SH-SY5Y (cell line): Measurements from ENCODE around the gene INTS11.

Experiments used
- GATA2 ChIP-seq: IDR thresholded peaks from 2 replicates; pipeline ENCODE4 v1.6.1; 2011; ENCODE audit warnings: mild to moderate bottlenecking, low read depth, low read length
- GATA3 ChIP-seq: IDR thresholded peaks from 2 replicates; pipeline ENCODE4 v1.6.1; 2011; ENCODE audit warnings: low read depth, mild to moderate bottlenecking, low read length, moderate library complexity

The INTS11 gene

GRCh38 chr1:1280782-1281481 lies 43.5 kb downstream of the INTS11 start:
- no peak for TF ChIP-seq GATA2
- no peak for TF ChIP-seq GATA3

DNA sequence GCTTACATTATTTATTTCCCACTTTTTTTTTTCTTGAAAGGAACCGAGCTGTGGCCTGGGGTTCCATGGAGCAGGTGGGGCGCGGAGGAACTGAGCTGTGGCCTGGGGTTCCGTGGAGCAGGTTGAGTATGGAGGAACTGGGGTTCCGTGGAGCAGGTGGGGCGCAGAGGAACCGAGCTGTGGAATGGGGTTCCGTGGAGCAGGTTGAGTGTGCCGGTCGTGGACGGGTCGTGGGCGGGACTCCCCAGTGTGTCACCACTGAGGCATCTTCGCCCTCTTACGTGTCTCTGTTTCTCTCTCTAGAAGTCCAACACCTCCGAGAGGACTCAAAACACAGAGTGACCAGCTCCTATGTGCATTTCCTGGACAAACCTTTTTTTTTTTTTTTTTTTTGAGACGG lies 45.4 kb downstream of the INTS11 start:
- TF ChIP-seq GATA2, result no peak
- no peak for TF ChIP-seq GATA3

- TF ChIP-seq GATA2 (no peak), GATA3 (no peak)
Observed at GRCh38 chr1:1278620-1279019, 45.8 kb downstream of the INTS11 start.

DNA sequence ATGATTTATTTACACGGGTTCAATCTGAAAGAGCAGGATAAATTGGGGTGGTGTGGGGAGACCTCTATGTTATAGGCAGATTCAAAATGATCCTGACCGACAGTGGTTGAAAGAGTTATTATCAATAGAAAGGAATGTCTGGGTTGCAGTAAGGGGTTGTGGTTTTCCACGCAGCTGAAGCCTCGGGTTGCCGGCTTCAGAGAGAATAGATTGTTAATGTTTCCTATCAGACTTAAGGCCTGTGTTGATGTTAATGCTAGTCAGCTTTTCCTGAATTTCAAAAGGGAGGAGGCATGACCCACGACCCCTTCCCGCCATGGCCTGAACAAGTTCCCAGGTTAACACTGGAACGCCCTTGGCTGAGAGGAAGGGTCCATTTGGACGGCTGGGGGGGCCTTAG lies 48.6 kb downstream of the INTS11 start:
- TF ChIP-seq GATA3 (no peak), GATA2 (no peak)

DNA sequence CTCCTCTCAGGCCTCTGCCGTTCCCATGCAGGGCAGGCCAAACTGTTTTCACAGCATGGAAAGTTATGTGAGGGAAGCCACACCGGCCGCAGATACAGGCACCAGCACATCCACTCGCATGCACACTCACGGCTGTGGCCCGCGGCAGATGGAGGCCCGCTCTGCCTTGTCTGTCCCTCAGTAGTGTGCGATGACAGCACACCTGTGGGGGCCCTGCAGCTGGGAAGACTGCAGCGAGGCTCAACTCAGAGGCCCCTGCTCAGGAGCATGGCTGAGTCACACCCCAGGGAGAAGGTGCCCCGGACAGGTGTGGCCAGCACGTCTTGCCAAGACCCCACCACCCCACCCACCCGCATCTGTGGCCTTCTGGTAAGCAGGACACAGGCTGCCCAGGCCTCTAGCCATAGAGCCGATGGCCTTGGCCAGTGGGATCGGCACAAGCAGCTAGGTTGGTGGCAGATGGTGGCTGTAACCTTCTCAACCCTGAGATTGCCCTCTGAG lies 49.5 kb downstream of the INTS11 start:
- no peak for TF ChIP-seq GATA3
- no peak for TF ChIP-seq GATA2

GRCh38 chr1:1274299-1274930 lies 50.0 kb downstream of the INTS11 start:
- TF ChIP-seq GATA2, result no peak
- no peak for TF ChIP-seq GATA3

- TF ChIP-seq GATA2 (no peak), GATA3 (no peak)
Observed at GRCh38 chr1:1273512-1274298, 50.8 kb downstream of the INTS11 start, which contains the start of gene UBE2J2. UBE2J2 (minus strand) TSS chr1:1273854; CDS start chr1:1267992, 5,862 bp downstream.

- TF ChIP-seq GATA3 (no peak), GATA2 (no peak)
Observed at GRCh38 chr1:1273209-1273511, 51.3 kb downstream of the INTS11 start.

DNA sequence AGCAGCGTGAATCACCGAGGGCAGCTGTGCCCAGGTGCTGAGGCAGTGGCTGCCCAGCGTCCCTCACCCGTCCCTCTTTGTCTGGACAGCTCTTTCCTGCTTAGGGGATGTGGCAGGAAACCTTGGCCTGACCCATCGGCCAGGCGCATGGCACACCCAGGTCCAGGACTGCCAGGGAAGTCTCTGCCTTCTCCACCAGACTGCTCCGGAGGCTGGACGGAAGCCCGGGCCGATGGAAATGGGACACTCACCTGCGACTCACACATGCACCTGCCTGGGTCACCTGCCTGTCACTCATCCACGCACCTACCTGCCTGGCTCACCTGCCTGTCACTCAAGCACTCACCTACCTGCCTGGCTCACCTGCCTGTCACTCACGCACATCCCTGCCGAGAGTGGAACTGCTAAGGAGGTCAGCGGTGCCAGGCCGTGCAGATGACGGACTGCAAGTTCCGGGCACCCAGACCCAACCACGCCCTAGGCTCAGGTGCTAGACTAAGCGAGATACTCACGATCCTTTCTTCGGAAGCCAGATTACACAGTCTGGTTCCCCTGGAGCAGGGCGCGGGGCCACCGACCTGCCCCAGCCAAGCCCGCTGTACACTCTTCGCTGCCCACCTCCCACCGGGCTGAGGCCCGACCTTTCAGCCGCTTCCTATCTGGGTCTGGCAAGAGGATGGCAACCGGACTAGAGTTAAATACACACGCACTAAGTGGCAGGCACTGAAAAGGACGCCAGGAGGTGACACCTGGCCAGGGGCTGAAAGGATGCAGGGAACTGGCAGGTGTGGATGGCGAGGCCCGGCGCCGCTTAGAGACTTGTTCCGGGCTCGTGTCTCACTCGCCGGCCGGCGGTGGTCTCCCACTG lies 51.9 kb downstream of the INTS11 start:
- TF ChIP-seq GATA3 (no peak), GATA2 (no peak)

DNA sequence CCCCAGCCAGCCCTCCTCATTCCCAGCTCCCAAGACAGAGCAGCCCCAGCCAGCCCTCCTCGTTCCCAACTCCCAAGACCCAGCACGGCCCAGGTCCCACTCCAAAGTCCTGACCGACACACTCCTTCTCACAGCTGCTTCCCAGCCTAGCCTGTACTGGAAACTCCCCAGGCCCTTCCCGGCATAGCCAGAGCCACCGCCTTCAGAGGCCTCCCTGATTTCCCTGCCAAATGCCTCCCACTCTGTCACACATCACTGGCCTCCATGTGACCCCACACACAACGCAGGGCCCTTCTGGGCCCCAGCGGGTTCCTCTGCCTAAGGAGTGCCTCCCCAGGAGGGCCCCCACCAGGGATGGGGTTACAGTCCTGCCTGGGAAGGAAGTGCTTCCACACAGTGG lies 53.6 kb downstream of the INTS11 start:
- TF ChIP-seq GATA2 (no peak), GATA3 (no peak)

DNA sequence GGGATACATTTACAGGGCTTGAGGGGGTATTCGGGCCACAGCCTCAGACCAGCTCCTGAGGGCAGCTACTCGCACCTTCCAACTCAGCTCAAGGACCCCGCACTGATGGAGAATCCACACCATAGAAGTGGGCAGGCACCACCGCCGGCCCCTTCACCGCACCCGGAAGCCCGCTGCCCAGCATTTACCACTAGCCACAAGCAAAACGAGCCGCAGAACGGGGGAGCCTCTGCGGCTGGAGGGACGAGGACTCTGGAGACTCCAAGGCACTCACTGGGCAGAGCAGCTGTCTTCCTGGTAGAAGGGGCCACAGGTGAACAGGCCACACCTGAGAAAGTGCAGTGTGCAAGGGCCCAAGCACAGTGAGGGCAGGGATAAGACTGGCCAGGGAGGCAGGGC lies 56.2 kb downstream of the INTS11 start:
- no peak for TF ChIP-seq GATA3
- no peak for TF ChIP-seq GATA2

- TF ChIP-seq GATA2, result no peak
- no peak for TF ChIP-seq GATA3
Observed at GRCh38 chr1:1267488-1268283, 56.8 kb downstream of the INTS11 start.

- TF ChIP-seq GATA2, result no peak
Observed at GRCh38 chr1:1264868-1265272, 59.6 kb downstream of the INTS11 start.
